ENCODE results near the gene SDHAF1.
A peak's percentile ranks its signal among the peaks of the same experiment; 100 is the strongest.
"Not testable (repeated sequence)": the region's sequence is repeated elsewhere in the genome, so short reads cannot be mapped to it uniquely, and the experiment has no call there.

SDHAF1 gene

GRCh38 chr19:35975608-35976214 lies 19.3 kb upstream of the SDHAF1 start:
- no peak overlapping the region for H3K4me3 Mint-ChIP-seq
- H3K27me3 Mint-ChIP-seq (ENCODE audit: low read depth, poor library complexity), result peaks cover 64% of the 10 kb centered on the region
- H3K4me1 Mint-ChIP-seq, result no peaks in the 10 kb centered on the region
- H3K27ac Mint-ChIP-seq, result no peak overlapping the region
- no peak for TF ChIP-seq CTCF (IDR thresholded peaks at IDR 0.05)
- no peaks in the 10 kb centered on the region for H3K9me3 Mint-ChIP-seq
- H3K36me3 Mint-ChIP-seq (ENCODE audit: low read depth), result no peaks in the 10 kb centered on the region
- peak; percentile 64 for DNase-seq

GRCh38 chr19:35977446-35978222 lies 17.4 kb upstream of the SDHAF1 start:
- no peak overlapping the region for H3K4me3 Mint-ChIP-seq
- H3K27ac Mint-ChIP-seq, result no peak overlapping the region
- H3K9me3 Mint-ChIP-seq, result no peaks in the 10 kb centered on the region
- TF ChIP-seq CTCF (IDR thresholded peaks at IDR 0.05), result peak; percentile 23
- peaks cover 60% of the 10 kb centered on the region for H3K27me3 Mint-ChIP-seq (ENCODE audit: low read depth, poor library complexity)
- H3K4me1 Mint-ChIP-seq, result no peaks in the 10 kb centered on the region
- DNase-seq, result no peak
- no peaks in the 10 kb centered on the region for H3K36me3 Mint-ChIP-seq (ENCODE audit: low read depth)

- no peak for TF ChIP-seq CTCF (IDR thresholded peaks at IDR 0.05)
- DNase-seq, result no peak
- no peak overlapping the region for H3K4me3 Mint-ChIP-seq
- H3K27me3 Mint-ChIP-seq (ENCODE audit: low read depth, poor library complexity), result peaks cover 61% of the 10 kb centered on the region
- no peaks in the 10 kb centered on the region for H3K9me3 Mint-ChIP-seq
- H3K27ac Mint-ChIP-seq, result no peak overlapping the region
- H3K36me3 Mint-ChIP-seq (ENCODE audit: low read depth), result no peaks in the 10 kb centered on the region
- H3K4me1 Mint-ChIP-seq, result no peaks in the 10 kb centered on the region
Observed at GRCh38 chr19:35978271-35978670, 16.7 kb upstream of the SDHAF1 start.

- H3K9me3 Mint-ChIP-seq, result no peaks in the 10 kb centered on the region
- no peaks in the 10 kb centered on the region for H3K4me1 Mint-ChIP-seq
- H3K27me3 Mint-ChIP-seq (ENCODE audit: low read depth, poor library complexity), result peaks cover 65% of the 10 kb centered on the region
Observed at GRCh38 chr19:35978832-35979365, 16.1 kb upstream of the SDHAF1 start.

GRCh38 chr19:35980997-35981396 lies 14.0 kb upstream of the SDHAF1 start:
- not testable (repeated sequence) for H3K9me3 Mint-ChIP-seq; H3K4me1 Mint-ChIP-seq; H3K4me3 Mint-ChIP-seq; H3K27ac Mint-ChIP-seq; H3K36me3 Mint-ChIP-seq (ENCODE audit: low read depth); DNase-seq
- peaks cover 77% of the 10 kb centered on the region for H3K27me3 Mint-ChIP-seq (ENCODE audit: low read depth, poor library complexity)

More at GRCh38 chr19:35978832-35979365, 16.1 kb upstream of the SDHAF1 start:
- Mint-ChIP-seq H3K4me3 (no peak overlapping the region), H3K36me3 (ENCODE audit: low read depth) (no peaks in the 10 kb centered on the region), H3K27ac (no peak overlapping the region)
- DNase-seq, result no peak
- TF ChIP-seq CTCF (IDR thresholded peaks at IDR 0.05), result no peak

- Mint-ChIP-seq H3K27ac (no peak overlapping the region), H3K27me3 (ENCODE audit: low read depth, poor library complexity) (peaks cover 84% of the 10 kb centered on the region), H3K36me3 (ENCODE audit: low read depth) (no peaks in the 10 kb centered on the region), H3K4me1 (peaks cover 5% of the 10 kb centered on the region), H3K9me3 (no peaks in the 10 kb centered on the region), H3K4me3 (no peak overlapping the region)
- TF ChIP-seq CTCF (IDR thresholded peaks at IDR 0.05), result no peak
- no peak for DNase-seq
Observed at GRCh38 chr19:35983177-35983576, 11.8 kb upstream of the SDHAF1 start.

All from nephron progenitor cell (in vitro differentiated cells).